GM12872 (cell line): ENCODE data around the gene SNX7.

Source experiments
- TF ChIP-seq, protein P1 (sequence below): IDR thresholded peaks from 3 replicates; pipeline ENCODE4 v1.5.1; 2011; ENCODE audit warnings: low read depth, mild to moderate bottlenecking, low read length, moderate library complexity; ENCODE audit not compliant: insufficient read depth

Gene SNX7

GRCh38 chr1:98697781-98698180, 36.3 kb downstream of the SNX7 start:
- TF ChIP-seq, protein P1, sequence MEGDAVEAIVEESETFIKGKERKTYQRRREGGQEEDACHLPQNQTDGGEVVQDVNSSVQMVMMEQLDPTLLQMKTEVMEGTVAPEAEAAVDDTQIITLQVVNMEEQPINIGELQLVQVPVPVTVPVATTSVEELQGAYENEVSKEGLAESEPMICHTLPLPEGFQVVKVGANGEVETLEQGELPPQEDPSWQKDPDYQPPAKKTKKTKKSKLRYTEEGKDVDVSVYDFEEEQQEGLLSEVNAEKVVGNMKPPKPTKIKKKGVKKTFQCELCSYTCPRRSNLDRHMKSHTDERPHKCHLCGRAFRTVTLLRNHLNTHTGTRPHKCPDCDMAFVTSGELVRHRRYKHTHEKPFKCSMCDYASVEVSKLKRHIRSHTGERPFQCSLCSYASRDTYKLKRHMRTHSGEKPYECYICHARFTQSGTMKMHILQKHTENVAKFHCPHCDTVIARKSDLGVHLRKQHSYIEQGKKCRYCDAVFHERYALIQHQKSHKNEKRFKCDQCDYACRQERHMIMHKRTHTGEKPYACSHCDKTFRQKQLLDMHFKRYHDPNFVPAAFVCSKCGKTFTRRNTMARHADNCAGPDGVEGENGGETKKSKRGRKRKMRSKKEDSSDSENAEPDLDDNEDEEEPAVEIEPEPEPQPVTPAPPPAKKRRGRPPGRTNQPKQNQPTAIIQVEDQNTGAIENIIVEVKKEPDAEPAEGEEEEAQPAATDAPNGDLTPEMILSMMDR, result no peak

- TF ChIP-seq, protein P1, result no peak
Measured at GRCh38 chr1:98698625-98699024, 37.1 kb downstream of the SNX7 start.

GRCh38 chr1:98700228-98700627, 38.7 kb downstream of the SNX7 start:
- TF ChIP-seq, protein P1, result no peak

DNA sequence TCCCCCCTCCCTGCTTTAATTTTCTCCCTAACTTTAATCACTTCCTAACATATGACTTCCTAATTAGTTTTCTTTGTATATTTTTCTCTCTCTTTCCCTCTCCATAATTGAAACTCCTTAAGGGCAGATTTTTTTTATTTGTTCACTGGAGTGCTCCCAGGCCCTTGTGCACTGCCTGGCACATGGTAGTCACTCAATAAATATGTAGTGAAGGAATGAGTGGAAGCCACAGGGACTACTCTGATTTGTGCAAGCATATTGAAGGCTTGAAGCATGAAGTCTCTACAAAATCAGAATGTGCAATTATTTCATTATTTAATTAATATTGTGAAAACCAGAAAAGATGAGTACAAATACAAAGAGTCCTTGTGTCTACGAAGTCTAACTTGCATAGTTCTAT, 41.5 kb downstream of the SNX7 start:
- TF ChIP-seq, protein P1, result no peak

DNA sequence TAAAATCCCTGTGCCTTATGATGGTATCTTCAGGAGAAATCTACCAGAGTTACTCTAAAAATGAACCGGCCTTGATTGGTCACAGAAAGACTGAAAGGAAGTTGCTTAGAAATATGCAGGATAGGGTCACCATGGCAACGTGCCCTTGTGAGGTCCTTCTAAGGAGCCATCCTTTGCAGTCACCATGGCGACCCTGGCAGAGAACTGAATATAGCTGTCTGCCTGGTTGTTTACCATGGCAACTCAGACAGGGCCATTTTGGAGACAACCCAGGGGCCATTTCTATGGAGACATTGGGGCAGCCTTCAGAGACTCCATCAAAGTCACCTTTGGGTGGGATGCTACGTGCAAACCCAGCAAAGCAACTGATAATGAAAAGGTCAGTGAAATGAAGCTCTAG, 43.0 kb downstream of the SNX7 start:
- TF ChIP-seq, protein P1, result no peak

DNA sequence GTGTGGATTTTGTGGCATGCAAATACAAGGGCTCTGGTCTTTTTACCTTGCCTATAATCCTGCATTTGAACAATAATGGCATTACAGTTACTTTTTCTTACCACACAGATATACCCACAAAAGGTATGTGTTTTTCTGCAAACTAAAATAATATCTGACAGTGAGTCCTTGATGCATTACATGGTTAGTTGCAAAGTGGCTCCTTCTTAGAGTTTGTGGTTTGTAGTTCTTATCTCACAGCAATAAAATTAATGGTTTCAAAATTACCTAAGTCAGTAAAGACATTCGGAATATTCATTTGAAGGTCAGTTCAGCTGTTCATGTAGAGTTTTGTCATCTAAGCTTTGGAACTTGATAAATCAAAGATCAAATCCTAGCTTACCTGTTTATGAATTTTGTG, 43.5 kb downstream of the SNX7 start:
- TF ChIP-seq, protein P1, result no peak

GRCh38 chr1:98705591-98705990, 44.1 kb downstream of the SNX7 start:
- TF ChIP-seq, protein P1, result no peak
